Tibial nerve (tissue), 4 donors: Measurements from ENCODE around the gene AKR1C2. TPM values are rescaled to one million over a fixed set of nuclear protein-coding genes. Genes with fewer than 3 reads are reported as not detected.
"Not testable (repeated sequence)": the region's sequence is repeated elsewhere in the genome, so short reads cannot be mapped to it uniquely, and the experiment has no call there.

Experiments used
- DNase-seq, 2 donors: peaks; one replicate each; pipeline ENCODE4 v3.0.0-alpha.2; 2019; ENCODE audit warnings: low spot score in 2 of 2
- H3K27ac ChIP-seq, 4 donors: fragments of 200-600 bp; sonication (generic) in 3 of 4; one replicate each; pipeline ENCODE4 v1.5.1; 2017 to 2019; ENCODE audit warnings: mild to moderate bottlenecking in 1 of 4
- H3K27me3 ChIP-seq, 2 donors: fragments of 200-600 bp; sonication (generic) in 1 of 2; one replicate each; pipeline versions ENCODE4 v1.5.1 to v1.6.0; 2017 to 2019
- H3K36me3 ChIP-seq, 3 donors: fragments of 200-600 bp; sonication (generic); one replicate each; pipeline ENCODE4 v1.5.1; 2018 to 2019
- H3K4me1 ChIP-seq, 4 donors: fragments of 200-600 bp; sonication (generic) in 3 of 4; one replicate each; pipeline ENCODE4 v1.5.1; 2017 to 2019
- H3K4me3 ChIP-seq, 4 donors: fragments of 200-600 bp; sonication (generic) in 3 of 4; one replicate each; pipeline ENCODE4 v1.5.1; 2017 to 2019; ENCODE audit warnings: mild to moderate bottlenecking in 1 of 4, moderate library complexity in 1 of 4
- H3K9me3 ChIP-seq, 4 donors: fragments of 200-600 bp; sonication (generic) in 3 of 4; one replicate each; pipeline ENCODE4 v1.5.1; 2017 to 2019
- EP300 ChIP-seq, 2 donors: sonication (generic); formaldehyde crosslinking; IDR thresholded peaks; one replicate each; pipeline ENCODE4 v1.6.1; 2017; ENCODE audit warnings: antibody characterized with exemption in 2 of 2, mild to moderate bottlenecking in 1 of 2
- POLR2A ChIP-seq, 2 donors: fragments of 450-650 bp; IDR thresholded peaks; one replicate each; pipeline ENCODE4 v1.6.1; 2017; ENCODE audit warnings: antibody characterized with exemption in 2 of 2, mild to moderate bottlenecking in 2 of 2, moderate library complexity in 2 of 2
- WGBS, 2 donors: methylation state at CpG; one replicate each; pipeline ENCODE4 v1.1.5; 2018; 5-methylcytosine and 5-hydroxymethylcytosine counted together
- total RNA-seq, 4 donors: library from RNA; depleted of rRNA; stranded (reverse); fragments of >200 nt; gene quantifications; one replicate each; pipeline ENCODE4 v1.1.0, GENCODE V29; 2016
- TF ChIP-seq, protein P1 (sequence below), 5 experiments: fragments of 200-600 bp in 3 of 5; fragments of 450-650 bp in 2 of 5; sonication (generic) in 3 of 5; IDR thresholded peaks; one replicate each; pipeline ENCODE4 v1.5.1; 2016 to 2019; ENCODE audit warnings: antibody characterized with exemption in 5 of 5, mild to moderate bottlenecking in 3 of 5, moderate library complexity in 2 of 5

The AKR1C2 gene
- total RNA-seq, 4 donors from 2014 or later = 24.7 to 52.2 (median 39.6) TPM

DNA sequence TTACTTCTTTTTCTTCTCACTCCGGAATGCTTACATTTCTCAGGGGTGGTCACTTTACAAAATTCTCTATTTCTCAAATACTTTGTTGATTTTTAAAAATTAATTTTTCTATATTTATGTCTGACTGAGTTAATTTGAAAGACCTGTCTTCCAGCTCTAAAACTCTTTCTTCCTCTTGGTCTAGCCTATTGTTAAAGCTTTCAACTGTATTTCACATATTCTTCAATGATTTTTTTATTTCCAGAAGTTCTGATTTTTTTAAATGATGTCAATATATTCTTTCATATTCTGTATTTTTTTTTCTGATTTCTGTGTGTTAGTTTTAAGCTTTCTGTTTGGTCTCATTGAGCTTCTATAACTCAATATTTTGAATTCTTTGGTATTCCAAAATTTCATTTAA is 27.3 kb upstream of the AKR1C2 start:
- Histone ChIP-seq H3K4me1 (no peaks in the 10 kb centered on the region), H3K36me3 (no peaks in the 10 kb centered on the region), H3K4me3 (no peak overlapping the region), H3K27ac (no peak overlapping the region), H3K27me3 (no peaks in the 10 kb centered on the region), H3K9me3 (peaks cover 0 to 51% (median 9%) of the 10 kb centered on the region in 4 donors)
- TF ChIP-seq, protein P1, sequence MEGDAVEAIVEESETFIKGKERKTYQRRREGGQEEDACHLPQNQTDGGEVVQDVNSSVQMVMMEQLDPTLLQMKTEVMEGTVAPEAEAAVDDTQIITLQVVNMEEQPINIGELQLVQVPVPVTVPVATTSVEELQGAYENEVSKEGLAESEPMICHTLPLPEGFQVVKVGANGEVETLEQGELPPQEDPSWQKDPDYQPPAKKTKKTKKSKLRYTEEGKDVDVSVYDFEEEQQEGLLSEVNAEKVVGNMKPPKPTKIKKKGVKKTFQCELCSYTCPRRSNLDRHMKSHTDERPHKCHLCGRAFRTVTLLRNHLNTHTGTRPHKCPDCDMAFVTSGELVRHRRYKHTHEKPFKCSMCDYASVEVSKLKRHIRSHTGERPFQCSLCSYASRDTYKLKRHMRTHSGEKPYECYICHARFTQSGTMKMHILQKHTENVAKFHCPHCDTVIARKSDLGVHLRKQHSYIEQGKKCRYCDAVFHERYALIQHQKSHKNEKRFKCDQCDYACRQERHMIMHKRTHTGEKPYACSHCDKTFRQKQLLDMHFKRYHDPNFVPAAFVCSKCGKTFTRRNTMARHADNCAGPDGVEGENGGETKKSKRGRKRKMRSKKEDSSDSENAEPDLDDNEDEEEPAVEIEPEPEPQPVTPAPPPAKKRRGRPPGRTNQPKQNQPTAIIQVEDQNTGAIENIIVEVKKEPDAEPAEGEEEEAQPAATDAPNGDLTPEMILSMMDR (IDR thresholded peaks at IDR 0.05) = no peak
- no peak for TF ChIP-seq EP300 (IDR thresholded peaks at IDR 0.05)
- TF ChIP-seq POLR2A (IDR thresholded peaks at IDR 0.05) = no peak
- DNase-seq = no peak
- WGBS, 2 donors = 88 to 94% methylated on average over 1 of the region's 1 CpG

DNA sequence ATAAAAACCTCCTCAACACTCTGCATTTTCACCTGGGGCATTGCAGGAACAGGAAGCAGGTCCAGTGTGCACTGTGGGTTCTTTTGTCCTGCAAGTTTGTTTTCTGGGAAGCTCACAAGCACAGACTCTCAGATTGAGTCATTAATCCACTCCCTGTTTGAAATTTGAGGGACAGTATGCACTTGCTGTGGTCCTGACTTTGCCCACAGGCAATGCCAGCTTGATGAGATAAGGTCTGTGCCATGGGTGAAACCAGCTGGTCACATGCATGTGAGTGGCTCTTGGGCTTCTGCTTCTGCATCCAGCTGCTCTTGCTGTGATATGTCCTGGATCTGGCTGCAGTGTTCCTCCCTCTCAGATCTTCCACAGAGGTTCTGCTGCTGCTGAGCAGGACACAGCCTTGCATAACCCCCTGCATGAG is 21.8 kb upstream of the AKR1C2 start:
- DNase-seq, H3K27me3 ChIP-seq, H3K36me3 ChIP-seq, H3K4me1 ChIP-seq, H3K4me3 ChIP-seq, H3K27ac ChIP-seq: not testable (repeated sequence)
- peaks cover 0 to 11% (median under 1%) of the 10 kb centered on the region in 4 donors for H3K9me3 ChIP-seq

DNA sequence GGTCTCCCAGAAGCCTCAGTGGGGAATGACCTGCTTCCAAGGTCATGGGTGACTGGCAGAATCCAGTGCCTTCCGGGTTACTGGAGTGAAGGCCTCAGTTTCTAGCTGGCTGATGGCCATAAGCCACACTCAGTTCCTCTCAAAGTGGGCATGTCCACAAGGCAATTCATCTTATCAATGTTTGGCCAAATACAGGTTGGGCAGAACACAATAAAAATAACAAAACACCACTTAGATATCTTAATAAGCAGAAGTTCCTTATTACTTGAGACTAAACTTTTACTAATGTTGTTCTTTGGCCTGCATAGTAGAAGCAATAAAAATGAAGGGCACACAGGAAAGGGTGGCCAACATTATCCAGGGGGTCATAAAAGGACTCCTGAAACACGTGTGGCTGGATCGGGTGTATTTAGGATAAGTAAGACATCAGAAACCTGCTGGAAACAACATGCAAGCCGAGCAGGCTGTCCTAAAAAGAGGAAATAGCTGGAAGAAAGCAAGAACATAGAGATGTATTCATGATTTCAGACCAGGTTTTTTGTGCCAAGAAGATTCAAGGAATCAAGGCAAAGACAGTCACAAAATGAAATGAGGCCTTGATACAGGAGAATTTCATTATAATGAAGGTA is 19.6 kb upstream of the AKR1C2 start:
- WGBS, 2 donors = 51 to 58% methylated on average over 4 of the region's 4 CpGs
- Histone ChIP-seq H3K4me3 (no peak overlapping the region), H3K27me3 (no peaks in the 10 kb centered on the region), H3K36me3 (no peaks in the 10 kb centered on the region), H3K4me1 (peaks cover 0 to 18% (median 12%) of the 10 kb centered on the region in 4 donors), H3K27ac (no peak overlapping the region), H3K9me3 (no peaks in the 10 kb centered on the region)
- no peak for DNase-seq
- TF ChIP-seq, protein P1 (IDR thresholded peaks at IDR 0.05) = no peak
- TF ChIP-seq POLR2A (IDR thresholded peaks at IDR 0.05) (no peak), EP300 (IDR thresholded peaks at IDR 0.05) (no peak)

DNA sequence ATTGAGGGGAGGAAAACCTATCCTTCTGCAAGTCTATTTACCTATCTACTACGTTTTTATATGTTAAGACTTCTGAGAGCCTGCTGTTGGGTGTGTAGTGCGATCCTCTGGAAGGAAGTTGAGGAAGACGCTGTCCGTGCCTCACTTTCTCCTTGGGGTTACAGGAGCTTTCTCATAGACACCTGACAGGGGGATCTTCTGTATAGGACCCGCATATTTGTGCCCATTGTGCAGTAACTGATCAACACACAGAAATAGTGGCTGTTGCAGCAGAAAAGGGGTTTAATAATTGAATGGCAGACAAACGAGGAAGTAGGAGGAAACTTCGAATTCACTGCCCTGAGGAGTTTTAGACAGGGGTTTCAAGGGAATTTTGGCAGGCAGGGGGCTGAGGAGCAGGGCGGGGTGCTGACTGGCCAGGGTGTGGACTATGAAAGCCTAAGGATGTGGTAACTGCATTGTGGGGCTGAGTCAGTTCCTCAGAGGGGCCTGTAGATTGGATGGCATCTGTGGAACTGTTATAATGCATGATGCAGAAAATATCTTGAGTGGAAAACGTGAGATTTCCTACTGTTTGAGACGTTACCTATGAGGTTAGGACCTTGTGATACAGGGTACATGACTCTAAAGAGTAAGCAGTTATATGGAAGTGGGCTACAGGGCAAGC is 18.1 kb upstream of the AKR1C2 start:
- H3K36me3 ChIP-seq, H3K27ac ChIP-seq, H3K4me3 ChIP-seq, H3K27me3 ChIP-seq, H3K9me3 ChIP-seq, DNase-seq: not testable (repeated sequence)
- WGBS, 2 donors = 68 to 71% methylated on average over 10 of the region's 10 CpGs
- peaks cover 0 to 24% (median 12%) of the 10 kb centered on the region in 4 donors for H3K4me1 ChIP-seq

DNA sequence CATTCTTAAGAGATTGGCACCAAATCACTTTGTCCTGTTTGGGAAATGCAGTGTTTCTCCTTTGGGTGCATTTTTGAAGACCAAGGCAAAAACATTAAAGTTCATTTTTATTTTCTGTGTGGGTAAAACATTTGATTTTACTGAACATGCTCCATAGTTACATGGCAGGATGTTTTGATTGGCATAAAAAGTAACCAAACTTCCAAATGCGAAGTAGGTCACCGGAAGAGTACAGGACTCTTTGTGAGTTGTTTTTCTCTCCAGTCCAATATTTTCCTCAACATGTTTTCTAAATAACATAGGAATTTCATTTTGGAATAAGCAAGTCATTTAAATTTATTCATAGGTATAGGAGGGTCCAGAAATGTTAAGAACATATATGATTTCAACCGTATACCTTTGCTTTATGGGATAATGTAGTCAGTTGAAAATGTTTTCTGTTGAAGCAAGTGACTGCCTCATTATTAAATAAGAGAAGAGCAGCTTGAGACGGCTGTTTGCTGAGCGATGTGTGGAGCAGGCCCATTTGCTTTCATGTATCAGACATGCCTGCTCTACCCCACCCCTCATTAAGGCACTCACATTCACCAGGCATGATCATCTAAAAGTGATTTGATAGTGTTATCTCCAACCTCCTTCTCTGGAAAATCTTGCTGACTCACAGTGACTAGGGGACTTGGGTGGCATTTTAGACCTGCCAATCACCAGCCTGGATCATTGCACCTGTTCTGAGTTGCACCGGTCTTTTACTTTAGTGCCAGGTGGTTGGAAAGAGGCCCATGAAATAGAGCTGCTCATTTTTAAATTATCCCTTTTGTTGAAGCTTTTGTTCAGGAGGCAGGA is 16.3 kb upstream of the AKR1C2 start:
- WGBS, 2 donors = 61 to 66% methylated on average over 6 of the region's 6 CpGs
- not testable (repeated sequence) for H3K27me3 ChIP-seq, H3K9me3 ChIP-seq, H3K36me3 ChIP-seq, DNase-seq, H3K4me3 ChIP-seq
- H3K4me1 ChIP-seq = peaks cover 0 to 24% (median 12%) of the 10 kb centered on the region in 4 donors
- peak overlapping the region in 3 of 4 donors; percentile 11 to 81 (median 55) for H3K27ac ChIP-seq

DNA sequence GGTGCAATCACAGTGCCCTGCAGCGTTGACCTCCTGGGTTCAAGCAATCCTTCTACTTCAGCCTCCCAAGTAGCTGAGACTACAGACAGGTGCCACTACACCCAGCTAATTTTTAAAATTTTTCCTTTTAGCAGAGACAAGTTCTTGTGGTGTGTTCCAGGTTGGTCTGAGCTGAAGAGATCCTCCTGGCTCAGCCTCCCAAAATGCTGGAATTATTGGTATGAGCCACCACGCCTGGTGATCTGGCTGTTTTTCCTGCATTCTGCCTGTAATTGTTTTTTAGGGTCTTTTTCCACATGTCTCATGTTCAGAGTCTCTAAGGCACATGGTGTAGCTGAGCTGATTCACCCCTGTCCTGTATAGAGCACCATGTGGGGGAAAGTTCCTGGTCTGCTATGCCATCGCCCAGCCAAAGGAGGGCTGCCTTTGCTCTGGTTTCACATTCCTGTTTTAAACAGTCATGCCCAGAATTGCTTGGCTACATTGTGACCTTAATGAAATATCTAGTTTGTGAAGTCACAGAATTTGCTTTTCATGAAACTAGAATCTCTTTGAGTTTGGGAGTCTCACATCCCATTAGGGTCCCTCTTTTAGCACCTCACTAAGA is 15.1 kb upstream of the AKR1C2 start:
- 53 to 55% methylated on average over 2 to 3 of the region's 3 CpGs for WGBS, 2 donors
- H3K9me3 ChIP-seq, H3K36me3 ChIP-seq, H3K4me3 ChIP-seq, H3K27me3 ChIP-seq: not testable (repeated sequence)
- DNase-seq = peak in 1 of 2 donors; percentile 33
- H3K4me1 ChIP-seq = peaks cover 0 to 24% (median 12%) of the 10 kb centered on the region in 4 donors
- TF ChIP-seq, protein P1 (IDR thresholded peaks at IDR 0.05) = peak in 4 of 5 experiments; percentile 8 to 22 (median 14)
- peak overlapping the region in 2 of 4 donors; percentile 36 to 81 for H3K27ac ChIP-seq
